NCI-H146 treated with DMSO at 0.1 percent for 48 hours (cell line): ENCODE results near the gene RBFOX1.

Source experiments
- DNase-seq: peaks from one replicate; lab custom pipeline; 2025; ENCODE audit not compliant: unreplicated experiment; lab: John Stamatoyannopoulos, UW

Gene RBFOX1

GRCh38 chr16:7515543-7515942, 182.9 kb downstream of the RBFOX1 start:
- DNase-seq, result no peak

- DNase-seq, result no peak
Measured at GRCh38 chr16:7517496-7517895, 184.9 kb downstream of the RBFOX1 start.

GRCh38 chr16:7518158-7518557, 185.5 kb downstream of the RBFOX1 start:
- no peak for DNase-seq

GRCh38 chr16:7521834-7522233, 189.2 kb downstream of the RBFOX1 start:
- DNase-seq, result no peak

- no peak for DNase-seq
Measured at GRCh38 chr16:7524419-7524818, 191.8 kb downstream of the RBFOX1 start.

GRCh38 chr16:7526736-7527135, 194.1 kb downstream of the RBFOX1 start:
- DNase-seq, result no peak

GRCh38 chr16:7532534-7532933, 199.9 kb downstream of the RBFOX1 start:
- no peak for DNase-seq

- no peak for DNase-seq
Measured at GRCh38 chr16:7534749-7535148, 202.1 kb downstream of the RBFOX1 start.

GRCh38 chr16:7541026-7541425, 208.4 kb downstream of the RBFOX1 start:
- no peak for DNase-seq

GRCh38 chr16:7545251-7545650, 212.6 kb downstream of the RBFOX1 start:
- no peak for DNase-seq

- DNase-seq, result no peak
Measured at GRCh38 chr16:7546948-7547347, 214.3 kb downstream of the RBFOX1 start.

GRCh38 chr16:7547736-7548135, 215.1 kb downstream of the RBFOX1 start:
- DNase-seq, result peak; percentile 26

- no peak for DNase-seq
Measured at GRCh38 chr16:7548796-7549318, 216.2 kb downstream of the RBFOX1 start.

GRCh38 chr16:7550096-7550495, 217.5 kb downstream of the RBFOX1 start:
- no peak for DNase-seq

- no peak for DNase-seq
Measured at GRCh38 chr16:7555459-7555858, 222.8 kb downstream of the RBFOX1 start.

GRCh38 chr16:7561908-7562405, 229.3 kb downstream of the RBFOX1 start:
- no peak for DNase-seq

GRCh38 chr16:7566360-7566759, 233.7 kb downstream of the RBFOX1 start:
- no peak for DNase-seq

- no peak for DNase-seq
Measured at GRCh38 chr16:7571366-7571765, 238.7 kb downstream of the RBFOX1 start.

GRCh38 chr16:7577588-7577987, 244.9 kb downstream of the RBFOX1 start:
- no peak for DNase-seq

- DNase-seq, result no peak
Measured at GRCh38 chr16:7579454-7579853, 246.8 kb downstream of the RBFOX1 start.

GRCh38 chr16:7581175-7581574, 248.5 kb downstream of the RBFOX1 start:
- no peak for DNase-seq

GRCh38 chr16:7583396-7583795, 250.8 kb downstream of the RBFOX1 start:
- no peak for DNase-seq

GRCh38 chr16:7584561-7584960, 251.9 kb downstream of the RBFOX1 start:
- DNase-seq, result peak; percentile 17
